GM12801 (cell line): ENCODE data around the gene FAM117B.

Experiments
- CTCF ChIP-seq: IDR thresholded peaks from one replicate; pipeline ENCODE4 v1.5.1; 2011; ENCODE audit warnings: control low read depth; ENCODE audit not compliant: insufficient read length; ENCODE audit errors: extremely low read depth

FAM117B gene

GRCh38 chr2:202639231-202639630 is 4.5 kb downstream of the FAM117B start:
- no peak for TF ChIP-seq CTCF

- TF ChIP-seq CTCF: no peak
Measured at GRCh38 chr2:202642567-202642966, 7.8 kb downstream of the FAM117B start.

GRCh38 chr2:202643012-202643858 is 8.5 kb downstream of the FAM117B start:
- TF ChIP-seq CTCF: no peak

GRCh38 chr2:202652119-202652518 is 17.4 kb downstream of the FAM117B start:
- no peak for TF ChIP-seq CTCF

- TF ChIP-seq CTCF: no peak
Measured at GRCh38 chr2:202653890-202654289, 19.1 kb downstream of the FAM117B start.

- TF ChIP-seq CTCF: no peak
Measured at GRCh38 chr2:202657876-202658275, 23.1 kb downstream of the FAM117B start.

GRCh38 chr2:202660796-202661195 is 26.0 kb downstream of the FAM117B start:
- TF ChIP-seq CTCF: no peak
